Liver (tissue), 9 donors: ENCODE results near the gene BCL2L13. TPM values are rescaled to one million over a fixed set of nuclear protein-coding genes. Genes with fewer than 3 reads are reported as not detected.

Experiments
- DNase-seq: peaks from one replicate; pipeline ENCODE4 v3.0.0-alpha.2; 2017; ENCODE audit warnings: low spot score
- H3K27ac ChIP-seq, 2 donors: one replicate each; pipeline ENCODE4 v1.7.0; 2013; ENCODE audit warnings: inconsistent platforms in 2 of 2, low read length in 2 of 2, control low read depth in 1 of 2, low read depth in 1 of 2, mild to moderate bottlenecking in 1 of 2
- H3K27me3 ChIP-seq, 4 donors: one replicate each; pipeline versions ENCODE4 v1.6.1 to v1.7.0; 2013; ENCODE audit warnings: low read length in 3 of 4, inconsistent platforms in 1 of 4, mild to moderate bottlenecking in 1 of 4, moderate library complexity in 1 of 4; ENCODE audit not compliant: control insufficient read depth in 4 of 4, insufficient read depth in 4 of 4
- H3K36me3 ChIP-seq, 4 donors: one replicate each; pipeline versions ENCODE4 v1.6.1 to v1.7.0; 2013; ENCODE audit warnings: low read length in 3 of 4, mild to moderate bottlenecking in 3 of 4, low read depth in 1 of 4, moderate library complexity in 1 of 4; ENCODE audit not compliant: control insufficient read depth in 4 of 4, insufficient read depth in 3 of 4
- H3K4me1 ChIP-seq, 4 donors: one replicate each; pipeline versions ENCODE4 v1.6.1 to v1.7.0; 2013; ENCODE audit warnings: low read length in 3 of 4, mild to moderate bottlenecking in 3 of 4, moderate library complexity in 1 of 4; ENCODE audit not compliant: control insufficient read depth in 4 of 4, insufficient read depth in 4 of 4
- H3K4me3 ChIP-seq, 3 donors: one replicate each; pipeline versions ENCODE4 v1.6.1 to v1.7.0; 2013; ENCODE audit warnings: low read length in 3 of 3, control low read depth in 1 of 3, low read depth in 1 of 3, mild to moderate bottlenecking in 1 of 3
- H3K9ac ChIP-seq, 2 donors: one replicate each; pipeline ENCODE4 v1.7.0; 2013; ENCODE audit warnings: low read length in 2 of 2, mild to moderate bottlenecking in 2 of 2, moderate library complexity in 2 of 2, control low read depth in 1 of 2, low read depth in 1 of 2
- H3K9me3 ChIP-seq, 4 donors: one replicate each; pipeline versions ENCODE4 v1.6.1 to v1.7.0; 2013; ENCODE audit warnings: low read length in 3 of 4; ENCODE audit not compliant: control insufficient read depth in 4 of 4
- EGR1 ChIP-seq, 2 donors: IDR thresholded peaks; 2 replicates each; pipeline ENCODE4 v1.6.1; 2016 to 2018; ENCODE audit warnings: antibody characterized with exemption in 2 of 2, low read depth in 2 of 2
- FOXA1 ChIP-seq: IDR thresholded peaks from 2 replicates; pipeline ENCODE4 v1.6.1; 2016; ENCODE audit warnings: antibody characterized with exemption
- FOXA2 ChIP-seq: IDR thresholded peaks from 2 replicates; pipeline ENCODE4 v1.6.1; 2016; ENCODE audit warnings: antibody characterized with exemption
- GABPA ChIP-seq, 2 donors: IDR thresholded peaks in 1 of 2; conservative IDR thresholded peaks in 1 of 2; 2 replicates each; pipeline ENCODE4 v1.6.1; 2016; ENCODE audit warnings: antibody characterized with exemption in 2 of 2, mild to moderate bottlenecking in 1 of 2, moderate library complexity in 1 of 2
- HNF4A ChIP-seq, 2 donors: conservative IDR thresholded peaks; 2 replicates each; pipeline ENCODE4 v1.6.1; 2016; ENCODE audit warnings: antibody characterized with exemption in 2 of 2, mild to moderate bottlenecking in 2 of 2
- HNF4G ChIP-seq: IDR thresholded peaks from 2 replicates; pipeline ENCODE4 v1.6.1; 2016; ENCODE audit warnings: antibody characterized with exemption
- JUND ChIP-seq, 2 donors: IDR thresholded peaks; 2 replicates each; pipeline ENCODE4 v1.6.1; 2016; ENCODE audit warnings: antibody characterized with exemption in 2 of 2
- NR2F2 ChIP-seq: IDR thresholded peaks from 2 replicates; pipeline ENCODE4 v1.6.1; 2016; ENCODE audit warnings: antibody characterized with exemption
- RAD21 ChIP-seq, 2 donors: IDR thresholded peaks; 2 replicates each; pipeline ENCODE4 v1.6.1; 2016; ENCODE audit warnings: antibody characterized with exemption in 2 of 2, mild to moderate bottlenecking in 2 of 2
- RXRA ChIP-seq, 2 donors: IDR thresholded peaks; 2 replicates each; pipeline ENCODE4 v1.6.1; 2017 to 2018; ENCODE audit warnings: antibody characterized with exemption in 2 of 2, mild to moderate bottlenecking in 1 of 2
- SP1 ChIP-seq: IDR thresholded peaks from 2 replicates; pipeline ENCODE4 v1.6.1; 2018; ENCODE audit warnings: antibody characterized with exemption, mild to moderate bottlenecking
- TAF1 ChIP-seq: conservative IDR thresholded peaks from 2 replicates; pipeline ENCODE4 v1.6.1; 2016; ENCODE audit warnings: antibody characterized with exemption, mild to moderate bottlenecking
- YY1 ChIP-seq: IDR thresholded peaks from 2 replicates; pipeline ENCODE4 v1.6.1; 2016; ENCODE audit warnings: antibody characterized with exemption, mild to moderate bottlenecking
- WGBS: extraction: QIAGEN DNeasy Blood & Tissue Kit; methylation state at CpG from one replicate; pipeline ENCODE4 v1.1.7; 2013; 5-methylcytosine and 5-hydroxymethylcytosine counted together
- polyA plus RNA-seq, 2 donors: library from polyadenylated mRNA; stranded (reverse) in 1 of 2; unstranded in 1 of 2; fragments of 200-250 nt in 1 of 2; fragments of >200 nt in 1 of 2; fragmentation: Nextera tagmentation in 1 of 2; extraction: Ambion mirVana in 1 of 2; gene quantifications; one replicate each; pipeline versions ENCODE4 v1.2.1 to v1.2.3, GENCODE V29; 2013 to 2015
- total RNA-seq, 2 donors: library from RNA; depleted of rRNA; stranded (reverse); fragments of >200 nt; gene quantifications; one replicate each; pipeline ENCODE4 v1.2.3, GENCODE V29; 2014
- TF ChIP-seq, protein P1 (sequence below): IDR thresholded peaks from 2 replicates; pipeline ENCODE4 v1.6.1; 2016; ENCODE audit warnings: antibody characterized with exemption, mild to moderate bottlenecking
- TF ChIP-seq, protein P2 (sequence below): IDR thresholded peaks from 2 replicates; pipeline ENCODE4 v1.6.1; 2016; ENCODE audit warnings: antibody characterized with exemption
- TF ChIP-seq, protein P3 (sequence below): IDR thresholded peaks from 2 replicates; pipeline ENCODE4 v1.6.1; 2016; ENCODE audit warnings: antibody characterized with exemption
- TF ChIP-seq, protein P4 (sequence below): IDR thresholded peaks from 2 replicates; pipeline ENCODE4 v1.6.1; 2016; ENCODE audit warnings: antibody characterized with exemption
- TF ChIP-seq, protein P5 (sequence below): fragments of 150-350 bp; IDR thresholded peaks from 2 replicates; pipeline ENCODE4 v1.5.1; 2017; ENCODE audit warnings: improper control_type of control experiment, low read depth, low read length; ENCODE audit not compliant: missing input control
- donor health status: healthy.
- donor health status: healthy.
- donor health status: healthy.
- donor health status: healthy.
- donor health status: healthy.

The BCL2L13 gene
- total and polyA plus RNA-seq, 4 donors: 22.3 to 31.8 (median 24.5) TPM

DNA sequence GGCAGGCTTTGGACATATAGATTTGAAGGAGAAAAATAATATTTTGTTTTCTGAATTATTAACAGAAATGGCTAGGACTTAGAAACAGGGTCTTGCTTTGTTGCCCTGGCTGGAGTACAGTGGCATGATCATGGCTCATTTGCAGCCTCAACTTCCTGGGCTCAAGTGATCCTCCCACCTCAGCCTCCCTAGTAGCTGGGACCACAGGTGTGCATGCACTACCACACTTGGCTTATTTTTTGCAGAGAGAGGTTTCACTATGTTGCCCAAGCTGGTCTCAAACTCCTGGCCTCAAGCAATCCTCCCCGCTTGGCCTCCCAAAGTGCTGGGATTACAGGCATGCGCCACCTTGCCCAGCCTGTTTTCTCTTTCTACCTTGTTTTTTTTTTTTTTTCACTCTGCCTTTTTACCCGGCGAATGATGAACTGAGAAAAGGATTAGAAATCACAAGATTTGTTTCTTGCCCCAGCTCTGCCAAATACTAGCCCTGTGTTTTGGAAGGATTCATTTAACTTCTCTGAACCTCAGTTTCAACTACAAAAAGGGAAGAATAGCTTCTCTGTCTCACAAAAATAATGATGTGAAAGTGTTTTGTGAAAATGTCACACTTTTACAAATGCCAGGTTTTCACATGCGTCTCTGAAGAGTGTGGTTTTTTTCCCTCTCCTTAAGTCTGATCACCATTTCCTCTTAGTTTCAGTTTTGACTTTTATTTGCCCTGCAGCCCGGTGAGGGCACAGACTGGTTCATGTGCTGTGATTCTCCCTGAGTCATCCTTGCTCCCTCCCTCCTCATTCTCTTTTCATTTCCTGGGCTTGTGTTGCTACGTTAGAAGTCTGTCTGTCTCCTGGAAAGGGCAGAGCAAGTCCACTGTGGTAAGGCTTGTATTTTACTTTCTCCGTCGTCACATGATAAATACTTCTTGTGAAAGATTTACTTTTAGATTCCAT lies 67.7 kb downstream of the BCL2L13 start:
- TF ChIP-seq EGR1 (IDR thresholded peaks at IDR 0.05; ENCODE audit: low read depth in 2 of 2) (no peak), RAD21 (IDR thresholded peaks at IDR 0.05) (peak; percentile 20 to 34), JUND (IDR thresholded peaks at IDR 0.05) (peak in 1 of 2 donors; percentile 66), FOXA1 (no peak), YY1 (peak; percentile 41), TAF1 (no peak), RXRA (IDR thresholded peaks at IDR 0.05) (peak in 1 of 2 donors; percentile 60), HNF4G (no peak), HNF4A (conservative IDR thresholded peaks at IDR 0.05) (peak in 1 of 2 donors; percentile 37)
- TF ChIP-seq, protein P1, sequence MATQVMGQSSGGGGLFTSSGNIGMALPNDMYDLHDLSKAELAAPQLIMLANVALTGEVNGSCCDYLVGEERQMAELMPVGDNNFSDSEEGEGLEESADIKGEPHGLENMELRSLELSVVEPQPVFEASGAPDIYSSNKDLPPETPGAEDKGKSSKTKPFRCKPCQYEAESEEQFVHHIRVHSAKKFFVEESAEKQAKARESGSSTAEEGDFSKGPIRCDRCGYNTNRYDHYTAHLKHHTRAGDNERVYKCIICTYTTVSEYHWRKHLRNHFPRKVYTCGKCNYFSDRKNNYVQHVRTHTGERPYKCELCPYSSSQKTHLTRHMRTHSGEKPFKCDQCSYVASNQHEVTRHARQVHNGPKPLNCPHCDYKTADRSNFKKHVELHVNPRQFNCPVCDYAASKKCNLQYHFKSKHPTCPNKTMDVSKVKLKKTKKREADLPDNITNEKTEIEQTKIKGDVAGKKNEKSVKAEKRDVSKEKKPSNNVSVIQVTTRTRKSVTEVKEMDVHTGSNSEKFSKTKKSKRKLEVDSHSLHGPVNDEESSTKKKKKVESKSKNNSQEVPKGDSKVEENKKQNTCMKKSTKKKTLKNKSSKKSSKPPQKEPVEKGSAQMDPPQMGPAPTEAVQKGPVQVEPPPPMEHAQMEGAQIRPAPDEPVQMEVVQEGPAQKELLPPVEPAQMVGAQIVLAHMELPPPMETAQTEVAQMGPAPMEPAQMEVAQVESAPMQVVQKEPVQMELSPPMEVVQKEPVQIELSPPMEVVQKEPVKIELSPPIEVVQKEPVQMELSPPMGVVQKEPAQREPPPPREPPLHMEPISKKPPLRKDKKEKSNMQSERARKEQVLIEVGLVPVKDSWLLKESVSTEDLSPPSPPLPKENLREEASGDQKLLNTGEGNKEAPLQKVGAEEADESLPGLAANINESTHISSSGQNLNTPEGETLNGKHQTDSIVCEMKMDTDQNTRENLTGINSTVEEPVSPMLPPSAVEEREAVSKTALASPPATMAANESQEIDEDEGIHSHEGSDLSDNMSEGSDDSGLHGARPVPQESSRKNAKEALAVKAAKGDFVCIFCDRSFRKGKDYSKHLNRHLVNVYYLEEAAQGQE: peak; percentile 55
- TF ChIP-seq, protein P2, sequence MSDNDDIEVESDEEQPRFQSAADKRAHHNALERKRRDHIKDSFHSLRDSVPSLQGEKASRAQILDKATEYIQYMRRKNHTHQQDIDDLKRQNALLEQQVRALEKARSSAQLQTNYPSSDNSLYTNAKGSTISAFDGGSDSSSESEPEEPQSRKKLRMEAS: no peak
- peaks cover 2 to 8% (median 4%) of the 10 kb centered on the region in 4 donors for H3K36me3 ChIP-seq
- H3K4me3 ChIP-seq: peak overlapping the region; percentile 15 to 35 (median 22)
- H3K9me3 ChIP-seq: no peaks in the 10 kb centered on the region
- no peak for DNase-seq
- WGBS: 28% methylated on average over 9 of the region's 9 CpGs
- peak overlapping the region; percentile 56 to 63 for H3K9ac ChIP-seq
- peak overlapping the region; percentile 60 to 66 for H3K27ac ChIP-seq
- peaks cover 2 to 18% (median 5%) of the 10 kb centered on the region in 4 donors for H3K4me1 ChIP-seq
- H3K27me3 ChIP-seq: no peaks in the 10 kb centered on the region

DNA sequence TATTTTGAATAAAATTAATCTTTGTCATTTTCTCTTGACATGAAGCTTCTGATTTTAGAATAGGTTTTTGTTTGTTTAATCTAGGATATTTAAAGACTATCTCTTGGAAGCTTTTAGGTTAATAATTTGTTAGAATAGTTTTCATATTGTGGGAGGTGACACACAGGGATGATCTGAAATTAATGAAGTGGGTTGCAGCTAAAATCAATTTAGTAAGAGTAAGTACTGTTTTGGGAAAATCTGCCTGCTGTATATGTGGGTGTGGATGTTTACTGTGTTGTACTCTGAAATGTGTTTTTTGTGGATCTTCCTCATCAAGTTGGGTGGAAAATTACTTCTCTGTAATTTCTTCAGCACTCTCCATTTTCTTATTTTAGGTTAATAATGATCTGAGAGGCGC lies 68.4 kb downstream of the BCL2L13 start:
- peak overlapping the region in 2 of 3 donors; percentile 15 to 22 for H3K4me3 ChIP-seq
- H3K9me3 ChIP-seq: no peaks in the 10 kb centered on the region
- no peaks in the 10 kb centered on the region for H3K27me3 ChIP-seq
- TF ChIP-seq RAD21 (IDR thresholded peaks at IDR 0.05) (no peak), RXRA (IDR thresholded peaks at IDR 0.05) (no peak), EGR1 (IDR thresholded peaks at IDR 0.05; ENCODE audit: low read depth in 2 of 2) (no peak), SP1 (no peak), TAF1 (no peak), NR2F2 (no peak), HNF4A (conservative IDR thresholded peaks at IDR 0.05) (no peak), YY1 (no peak), FOXA1 (no peak), HNF4G (no peak), GABPA (IDR thresholded peaks at IDR 0.05 in 1 of 2, conservative IDR thresholded peaks at IDR 0.05 in 1 of 2) (no peak), FOXA2 (no peak), JUND (IDR thresholded peaks at IDR 0.05) (no peak)
- TF ChIP-seq, protein P3, sequence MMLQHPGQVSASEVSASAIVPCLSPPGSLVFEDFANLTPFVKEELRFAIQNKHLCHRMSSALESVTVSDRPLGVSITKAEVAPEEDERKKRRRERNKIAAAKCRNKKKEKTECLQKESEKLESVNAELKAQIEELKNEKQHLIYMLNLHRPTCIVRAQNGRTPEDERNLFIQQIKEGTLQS: no peak
- TF ChIP-seq, protein P4, sequence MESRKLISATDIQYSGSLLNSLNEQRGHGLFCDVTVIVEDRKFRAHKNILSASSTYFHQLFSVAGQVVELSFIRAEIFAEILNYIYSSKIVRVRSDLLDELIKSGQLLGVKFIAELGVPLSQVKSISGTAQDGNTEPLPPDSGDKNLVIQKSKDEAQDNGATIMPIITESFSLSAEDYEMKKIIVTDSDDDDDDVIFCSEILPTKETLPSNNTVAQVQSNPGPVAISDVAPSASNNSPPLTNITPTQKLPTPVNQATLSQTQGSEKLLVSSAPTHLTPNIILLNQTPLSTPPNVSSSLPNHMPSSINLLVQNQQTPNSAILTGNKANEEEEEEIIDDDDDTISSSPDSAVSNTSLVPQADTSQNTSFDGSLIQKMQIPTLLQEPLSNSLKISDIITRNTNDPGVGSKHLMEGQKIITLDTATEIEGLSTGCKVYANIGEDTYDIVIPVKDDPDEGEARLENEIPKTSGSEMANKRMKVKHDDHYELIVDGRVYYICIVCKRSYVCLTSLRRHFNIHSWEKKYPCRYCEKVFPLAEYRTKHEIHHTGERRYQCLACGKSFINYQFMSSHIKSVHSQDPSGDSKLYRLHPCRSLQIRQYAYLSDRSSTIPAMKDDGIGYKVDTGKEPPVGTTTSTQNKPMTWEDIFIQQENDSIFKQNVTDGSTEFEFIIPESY: no peak
- TF ChIP-seq, protein P1: no peak
- TF ChIP-seq, protein P5, sequence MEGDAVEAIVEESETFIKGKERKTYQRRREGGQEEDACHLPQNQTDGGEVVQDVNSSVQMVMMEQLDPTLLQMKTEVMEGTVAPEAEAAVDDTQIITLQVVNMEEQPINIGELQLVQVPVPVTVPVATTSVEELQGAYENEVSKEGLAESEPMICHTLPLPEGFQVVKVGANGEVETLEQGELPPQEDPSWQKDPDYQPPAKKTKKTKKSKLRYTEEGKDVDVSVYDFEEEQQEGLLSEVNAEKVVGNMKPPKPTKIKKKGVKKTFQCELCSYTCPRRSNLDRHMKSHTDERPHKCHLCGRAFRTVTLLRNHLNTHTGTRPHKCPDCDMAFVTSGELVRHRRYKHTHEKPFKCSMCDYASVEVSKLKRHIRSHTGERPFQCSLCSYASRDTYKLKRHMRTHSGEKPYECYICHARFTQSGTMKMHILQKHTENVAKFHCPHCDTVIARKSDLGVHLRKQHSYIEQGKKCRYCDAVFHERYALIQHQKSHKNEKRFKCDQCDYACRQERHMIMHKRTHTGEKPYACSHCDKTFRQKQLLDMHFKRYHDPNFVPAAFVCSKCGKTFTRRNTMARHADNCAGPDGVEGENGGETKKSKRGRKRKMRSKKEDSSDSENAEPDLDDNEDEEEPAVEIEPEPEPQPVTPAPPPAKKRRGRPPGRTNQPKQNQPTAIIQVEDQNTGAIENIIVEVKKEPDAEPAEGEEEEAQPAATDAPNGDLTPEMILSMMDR: no peak
- TF ChIP-seq, protein P2: no peak
- WGBS: 90% methylated on average over 1 of the region's 1 CpG
- H3K9ac ChIP-seq: peak overlapping the region in 1 of 2 donors; percentile 63
- peaks cover 2 to 8% (median 4%) of the 10 kb centered on the region in 4 donors for H3K36me3 ChIP-seq
- H3K4me1 ChIP-seq: peaks cover 2 to 18% (median 5%) of the 10 kb centered on the region in 4 donors
- peak overlapping the region; percentile 60 to 66 for H3K27ac ChIP-seq
- DNase-seq: no peak
